Stimulated activated CD4-positive, alpha-beta T cell treated with anti-CD3 and anti-CD28 coated beads, Interleukin-12 subunit alpha, Interleukin-12 subunit beta, amount 100 ng/mL, for 48 hours (primary cell): ENCODE data around the gene RBM25.
A peak's percentile ranks its signal among the peaks of the same experiment; 100 is the strongest.
"Not testable (repeated sequence)": the region's sequence is repeated elsewhere in the genome, so short reads cannot be mapped to it uniquely, and the experiment has no call there.

ENCODE experiments used
- DNase-seq, 3 donors: peaks; one replicate each; pipeline ENCODE4 v3.0.0-alpha.2; 2020; ENCODE audit warnings: low read depth in 2 of 3, low spot score in 1 of 3

RBM25 gene

DNA sequence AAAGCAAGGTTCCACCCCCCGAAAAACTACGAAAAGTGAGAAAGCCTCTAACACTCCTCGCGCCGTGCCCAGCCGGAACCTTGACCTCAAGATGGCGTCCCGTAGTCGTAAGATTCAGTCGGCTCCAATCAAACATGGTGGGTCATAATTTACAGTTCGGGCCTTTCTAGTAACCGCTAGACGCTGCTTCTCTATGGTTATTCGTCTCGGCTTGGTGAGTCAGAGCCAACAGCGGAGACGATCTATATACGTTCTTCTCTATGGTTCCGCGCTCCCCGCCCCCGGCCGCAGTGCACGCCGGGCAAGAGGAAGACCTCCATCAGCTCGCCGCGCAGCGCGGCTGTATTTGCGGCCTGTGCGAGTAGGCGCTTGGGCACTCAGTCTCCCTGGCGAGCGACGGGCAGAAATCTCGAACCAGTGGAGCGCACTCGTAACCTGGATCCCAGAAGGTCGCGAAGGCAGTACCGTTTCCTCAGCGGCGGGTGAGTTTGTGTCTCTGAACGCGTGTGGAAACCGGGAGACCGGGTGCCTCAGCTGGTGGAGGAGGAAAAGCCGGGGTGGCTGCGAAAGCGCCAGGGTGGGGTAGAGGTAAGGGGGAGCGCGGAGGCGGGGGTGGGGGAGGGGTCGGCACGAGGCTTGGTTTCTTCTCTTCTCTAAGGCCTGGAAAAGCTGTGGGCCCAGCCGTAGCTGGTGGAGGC lies at the start of gene RBM25:
Gene RBM25, plus strand, starts transcription at position 311 of the 698 bp plus-strand sequence. CDS start 13,108 bp downstream, outside the sequence.
- peak; percentile 92 to 96 (median 93) for DNase-seq

GRCh38 chr14:73011189-73011588 lies 47.1 kb upstream of the RBM25 start:
- not testable (repeated sequence) for DNase-seq

- no peak for DNase-seq
Measured at GRCh38 chr14:73014105-73014504, 44.2 kb upstream of the RBM25 start.

DNA sequence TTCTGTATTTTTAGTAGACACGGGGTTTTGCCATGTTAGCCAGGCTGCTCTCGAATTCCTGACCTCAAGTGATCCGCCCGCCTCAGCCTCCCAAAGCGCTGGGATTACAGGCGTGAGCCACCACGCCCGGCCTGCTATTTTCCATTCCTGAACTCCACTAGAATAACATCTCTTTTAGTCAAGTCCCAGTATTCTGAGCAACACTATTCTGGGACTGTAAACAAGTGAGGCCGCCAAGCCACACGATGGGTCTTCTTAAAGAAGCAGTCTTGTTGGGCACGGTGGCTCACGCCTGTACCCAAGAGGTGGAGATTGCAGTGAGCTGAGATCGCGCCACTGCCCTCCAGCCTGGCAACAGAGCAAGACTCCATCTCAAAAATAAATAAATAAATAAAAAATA lies 42.8 kb upstream of the RBM25 start:
- not testable (repeated sequence) for DNase-seq

DNA sequence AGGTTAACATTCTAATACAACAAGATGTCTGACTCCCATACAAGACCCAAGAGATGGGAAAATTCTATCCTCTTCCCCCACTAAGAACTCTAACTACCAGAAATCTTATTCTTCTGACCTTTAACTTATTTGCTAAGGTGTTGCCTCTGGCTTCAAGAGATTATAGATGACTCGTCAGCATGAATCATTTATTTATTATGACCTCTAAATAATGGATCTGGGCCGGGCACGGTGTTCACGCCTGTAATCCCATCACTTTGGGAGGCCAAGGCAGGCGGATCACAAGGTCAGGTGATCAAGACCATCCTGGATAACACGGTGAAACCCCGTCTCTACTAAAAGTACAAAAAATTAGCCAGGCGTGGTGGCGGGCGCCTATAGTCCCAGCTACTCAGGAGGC lies 42.3 kb upstream of the RBM25 start:
- not testable (repeated sequence) for DNase-seq

DNA sequence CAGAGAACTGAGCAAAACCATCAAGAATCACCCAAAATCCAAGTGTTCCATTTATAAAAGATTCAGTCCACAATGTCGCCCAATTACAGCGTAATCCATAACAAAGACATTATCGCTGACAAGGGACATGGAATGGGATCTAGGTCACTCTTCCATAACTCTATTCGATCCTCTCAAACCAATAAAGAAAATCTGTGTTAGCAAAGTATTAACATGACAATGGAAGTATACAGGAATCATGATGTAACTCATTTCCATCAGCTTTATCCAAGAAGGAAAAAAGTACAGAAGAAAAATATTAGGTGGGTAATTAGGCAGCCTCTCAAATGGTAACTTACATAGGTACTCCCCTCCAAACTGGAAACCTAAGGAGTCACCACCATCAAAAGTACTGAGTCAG lies 36.3 kb upstream of the RBM25 start:
- DNase-seq, result no peak

DNA sequence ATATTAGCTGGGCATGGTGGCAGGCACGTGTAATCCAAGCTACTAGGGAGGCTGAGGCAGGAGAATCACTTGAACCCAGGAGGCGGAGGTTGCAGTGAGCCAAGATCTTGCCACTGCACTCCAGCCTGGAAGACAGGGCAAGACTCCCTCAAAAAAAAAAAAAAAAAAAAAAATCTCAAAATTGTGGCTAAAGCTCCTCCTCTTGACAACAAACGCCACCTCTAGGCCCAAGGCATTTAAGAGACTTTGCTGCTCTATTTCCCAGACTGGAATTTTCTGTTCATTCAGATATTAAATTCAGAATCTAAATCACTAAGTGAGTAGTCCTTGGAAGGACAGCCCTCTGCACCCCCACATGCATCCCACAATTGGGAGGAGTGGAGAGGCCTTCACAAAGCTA lies 32.8 kb upstream of the RBM25 start:
- no peak for DNase-seq

- DNase-seq, result no peak
Measured at GRCh38 chr14:73026243-73026844, 32.0 kb upstream of the RBM25 start.

- peak; percentile 82 to 92 (median 90) for DNase-seq
Measured at GRCh38 chr14:73026845-73027542, 31.3 kb upstream of the RBM25 start, which contains the start of gene ZFYVE1. ZFYVE1 (minus strand) TSS chr14:73027106; CDS start chr14:73024508, 2,598 bp downstream.

DNA sequence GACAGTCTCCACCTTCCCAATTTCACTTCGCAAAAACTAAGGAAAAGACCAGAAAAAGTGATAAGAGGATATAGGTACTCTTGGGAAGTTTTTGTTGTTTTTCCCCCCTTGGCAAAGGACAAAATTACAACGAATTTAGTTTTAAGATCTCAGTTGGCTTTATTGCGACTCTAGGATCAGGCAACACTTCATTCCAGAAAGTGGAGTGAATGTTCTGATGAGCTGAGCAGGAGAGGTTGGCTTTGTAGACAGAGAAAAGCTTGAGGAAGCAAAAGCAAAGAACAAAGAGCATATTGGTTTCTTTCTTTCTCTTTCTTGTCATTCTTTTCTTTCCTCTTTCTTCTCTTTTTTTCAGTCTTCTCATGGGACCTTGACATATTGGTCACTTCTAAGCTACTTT lies 30.8 kb upstream of the RBM25 start:
- DNase-seq, result no peak

- DNase-seq, result no peak
Measured at GRCh38 chr14:73027984-73028383, 30.4 kb upstream of the RBM25 start.

GRCh38 chr14:73036706-73037450 lies 21.5 kb upstream of the RBM25 start:
- not testable (repeated sequence) for DNase-seq

DNA sequence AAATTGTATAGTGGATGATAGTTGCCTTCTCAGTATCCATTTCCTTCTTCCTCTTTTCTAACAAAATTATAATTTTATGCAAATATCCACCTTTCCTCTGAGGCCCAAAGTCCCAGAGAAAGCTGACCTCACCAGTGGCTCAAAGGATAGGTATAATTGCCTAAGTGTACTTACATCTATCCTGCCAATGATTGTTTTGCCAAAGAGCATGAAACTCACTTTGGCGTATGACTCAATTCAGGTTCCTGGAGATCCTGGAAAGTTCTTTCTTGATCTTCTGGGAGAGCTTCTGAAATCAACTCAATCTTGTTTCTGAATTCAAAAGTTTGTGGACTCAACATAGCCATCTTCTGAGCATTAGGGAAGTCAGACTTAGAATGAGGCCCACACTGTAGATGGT lies 10.5 kb upstream of the RBM25 start:
- no peak for DNase-seq

GRCh38 chr14:73049428-73049827 lies 8.9 kb upstream of the RBM25 start:
- no peak for DNase-seq

DNA sequence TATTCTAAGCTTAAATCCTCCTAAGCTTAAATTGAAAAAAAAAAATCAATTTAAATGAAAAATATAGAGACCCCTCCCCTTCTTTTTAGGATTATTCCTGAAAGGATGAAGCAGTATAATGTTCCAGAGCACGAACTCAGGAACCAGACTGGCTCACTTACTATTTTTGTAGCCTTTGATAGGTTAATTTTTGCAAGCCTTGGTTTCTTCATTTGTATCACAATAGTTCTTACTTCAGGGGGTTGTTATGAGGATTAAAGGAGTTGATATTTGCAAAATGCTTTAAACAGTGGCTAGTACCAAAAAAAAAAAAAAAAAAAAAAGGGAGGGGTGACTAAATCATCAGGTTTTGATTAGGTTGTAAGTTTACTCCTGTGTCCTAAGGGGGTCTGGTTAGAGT lies 3.1 kb upstream of the RBM25 start:
- DNase-seq, result no peak

GRCh38 chr14:73057944-73058223 lies 450 bp upstream of the RBM25 start:
- no peak for DNase-seq

- no peak for DNase-seq
Measured at GRCh38 chr14:73058922-73059673, 764 bp downstream of the RBM25 start.

DNA sequence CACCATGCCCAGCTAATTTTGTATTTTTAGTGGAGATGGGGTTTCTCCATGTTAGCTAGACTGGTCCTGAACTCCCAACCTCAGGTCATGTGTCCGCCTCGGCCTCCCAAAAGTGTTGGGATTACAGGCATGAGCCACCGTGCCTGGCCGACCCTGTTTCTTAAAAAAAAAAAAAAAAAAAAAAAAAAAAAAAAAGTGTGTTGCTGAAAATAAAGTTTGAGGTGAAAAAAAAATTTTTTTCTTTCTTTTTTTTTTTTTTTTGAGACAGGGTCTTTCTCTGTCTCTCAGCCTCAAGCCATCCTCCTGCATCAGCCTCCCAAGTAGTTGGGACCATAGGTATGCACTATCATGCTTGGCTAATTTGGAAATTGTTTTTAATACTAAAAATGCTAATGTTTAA lies 11.3 kb downstream of the RBM25 start:
- no peak for DNase-seq

- DNase-seq, result no peak
Measured at GRCh38 chr14:73091044-73091443, 32.7 kb downstream of the RBM25 start.

DNA sequence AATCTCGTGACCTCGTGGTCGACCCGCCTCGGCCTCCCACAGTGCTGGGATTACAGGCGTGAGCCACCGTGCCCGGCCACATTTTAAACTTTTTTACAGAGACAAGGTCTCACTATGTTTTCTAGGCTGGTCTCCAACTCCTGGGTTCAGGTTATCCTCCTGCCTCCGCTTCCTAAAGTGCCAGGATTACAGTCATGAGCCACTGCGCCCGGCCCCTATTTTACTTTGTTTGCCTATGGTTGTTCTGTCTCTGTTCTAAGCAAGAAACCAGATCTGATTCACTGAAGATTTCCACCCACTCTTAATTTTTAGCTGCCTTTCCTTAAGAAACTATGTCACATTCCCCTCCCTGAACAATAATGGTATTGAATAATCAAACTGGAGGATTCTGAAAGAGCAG lies 39.1 kb downstream of the RBM25 start:
- DNase-seq, result no peak

- DNase-seq, result no peak
Measured at GRCh38 chr14:73100334-73100733, 42.0 kb downstream of the RBM25 start.
